A549 (cell line): ENCODE measurements around the gene PM20D1. TPM values are rescaled to one million over a fixed set of nuclear protein-coding genes. Genes with fewer than 3 reads are reported as not detected.
"Not testable (repeated sequence)": the region's sequence is repeated elsewhere in the genome, so short reads cannot be mapped to it uniquely, and the experiment has no call there.

Experiments
- ATAC-seq, 2 experiments: fragments of 200-7000 bp in 1 of 2; fragments of >200 bp in 1 of 2; cut with Nextera tagmentation in 1 of 2; cut with Tn5 transposase in 1 of 2; 3 replicates each; pipeline versions ENCODE4 v1.8.0 to v1.9.1; 2018 to 2020; ENCODE audit warnings: mild to moderate bottlenecking in 1 of 2, moderate library complexity in 1 of 2
- CTCF ChIA-PET: fragments of 300-600 bp; sonication (Branson Sonifier 250); formaldehyde crosslinking; extraction: SDS; loops from one replicate; lab custom pipeline; 2021; ENCODE audit warnings: antibody characterized with exemption, inconsistent platforms; lab: Yijun Ruan, JAX
- POLR2A ChIA-PET: fragments of 350-600 bp; formaldehyde crosslinking; extraction: SDS; loops from one replicate; lab custom pipeline; 2021; ENCODE audit warnings: antibody characterized with exemption, inconsistent platforms; lab: Yijun Ruan, JAX
- DNase-seq, 2 experiments: peaks; one replicate each; pipeline versions ENCODE4 v3.0.0 to v3.0.0-alpha.2; 2011 to 2016; ENCODE audit warnings: low read depth in 1 of 2, low spot score in 1 of 2
- FAIRE-seq: peaks from 2 replicates; lab custom pipeline; 2011; peaks lifted over from hg19 to GRCh38; lab: Jason Lieb, UNC
- H3K27ac ChIP-seq, 2 experiments: fragments of >200 bp; sonication (Bioruptor Twin); formaldehyde crosslinking; 3 replicates each; pipeline ENCODE4 v1.5.1; 2016 to 2017
- H3K4me1 ChIP-seq: fragments of >200 bp; sonication (Bioruptor Twin); formaldehyde crosslinking; 3 replicates; pipeline ENCODE4 v1.6.1; 2016
- H3K4me2 ChIP-seq: fragments of >200 bp; sonication (Bioruptor Twin); formaldehyde crosslinking; 3 replicates; pipeline ENCODE4 v1.6.1; 2016
- H3K4me3 ChIP-seq: fragments of >200 bp; sonication (Bioruptor Twin); formaldehyde crosslinking; 3 replicates; pipeline ENCODE4 v1.5.1; 2016
- H3K9me3 ChIP-seq: fragments of >200 bp; sonication (Bioruptor Twin); formaldehyde crosslinking; 3 replicates; pipeline ENCODE4 v1.6.1; 2016
- BHLHE40 ChIP-seq: IDR thresholded peaks from 2 replicates; pipeline ENCODE4 v1.6.1; 2012; ENCODE audit warnings: low read depth, low read length, inconsistent platforms
- CEBPB ChIP-seq, 2 experiments: fragments of >200 bp in 1 of 2; sonication (Bioruptor Twin) in 1 of 2; formaldehyde crosslinking in 1 of 2; IDR thresholded peaks; 2 replicates each; pipeline ENCODE4 v1.6.1; 2012 to 2016
- CHD2 ChIP-seq: fragments of 150-350 bp; IDR thresholded peaks from 2 replicates; pipeline ENCODE4 v1.6.1; 2014; ENCODE audit warnings: low read length; ENCODE audit not compliant: partially characterized antibody
- FOSL2 ChIP-seq, 2 experiments: fragments of 450-650 bp in 1 of 2; fragments of >200 bp in 1 of 2; sonication (Bioruptor Twin) in 1 of 2; formaldehyde crosslinking; IDR thresholded peaks; 2 replicates each; pipeline versions ENCODE4 v1.5.0 to v1.6.1; 2016 to 2020; ENCODE audit warnings: mild to moderate bottlenecking in 1 of 2, moderate library complexity in 1 of 2
- JUN ChIP-seq, 2 experiments: fragments of >200 bp; sonication (Bioruptor Twin); formaldehyde crosslinking; IDR thresholded peaks; 2 replicates in 1 of 2; 3 replicates in 1 of 2; pipeline ENCODE4 v1.6.1; 2016 to 2017
- KDM5A ChIP-seq: fragments of 200-600 bp; sonication (generic); IDR thresholded peaks from 2 replicates; pipeline ENCODE4 v1.6.1; 2016; ENCODE audit warnings: antibody characterized with exemption, mild to moderate bottlenecking
- NR3C1 ChIP-seq: fragments of >200 bp; sonication (Bioruptor Twin); formaldehyde crosslinking; IDR thresholded peaks from 3 replicates; pipeline ENCODE4 v1.6.1; 2017
- POLR2AphosphoS2 ChIP-seq: conservative IDR thresholded peaks from 2 replicates; pipeline ENCODE4 v1.6.1; 2012; ENCODE audit warnings: low read length, improper control_type of control experiment, inconsistent platforms
- RCOR1 ChIP-seq: fragments of 150-350 bp; IDR thresholded peaks from 2 replicates; pipeline ENCODE4 v1.6.1; 2014; ENCODE audit warnings: antibody characterized with exemption, low read length, low read depth
- RNF2 ChIP-seq: fragments of 200-600 bp; sonication (generic); IDR thresholded peaks from 2 replicates; pipeline ENCODE4 v1.6.1; 2016; ENCODE audit warnings: low read depth, mild to moderate bottlenecking, antibody characterized with exemption, moderate library complexity, borderline replicate concordance
- SREBF2 ChIP-seq: fragments of 450-650 bp; IDR thresholded peaks from 2 replicates; pipeline ENCODE4 v1.6.1; 2014; ENCODE audit warnings: mild to moderate bottlenecking, moderate library complexity
- TFCP2L1 ChIP-seq: fragments of 250-450 bp; sonication (Bioruptor Pico); IDR thresholded peaks from 2 replicates; pipeline ENCODE4 v1.5.0; 2021; ENCODE audit warnings: mild to moderate bottlenecking
- WGBS: methylation state at CpG from one replicate; pipeline ENCODE4 v1.1.6; 2017; ENCODE audit errors: missing lambda C conversion rate; 5-methylcytosine and 5-hydroxymethylcytosine counted together
- polyA plus RNA-seq, 4 experiments: library from polyadenylated mRNA; depleted of rRNA in 3 of 4; stranded (reverse); fragments of >200 nt; fragmentation: RNase III in 1 of 4; extraction: RNeasy Plus Mini Kit Qiagen cat#74134 plus additional on column Dnase treatment in 1 of 4; gene quantifications; 2 replicates in 3 of 4; 3 replicates in 1 of 4; pipeline ENCODE4 v1.2.3, GENCODE V29; 2011 to 2017
- TF ChIP-seq, protein P1 (sequence below): IDR thresholded peaks from 2 replicates; pipeline ENCODE4 v1.6.1; 2012
- TF ChIP-seq, protein P2 (sequence below): fragments of 250-450 bp; sonication (Bioruptor Pico); IDR thresholded peaks from 2 replicates; pipeline ENCODE4 v1.5.0; 2020; ENCODE audit warnings: low read depth, mild to moderate bottlenecking, moderate library complexity
- TF ChIP-seq, protein P3 (sequence below): IDR thresholded peaks from 2 replicates; pipeline ENCODE4 v1.6.1; 2012
- TF ChIP-seq, protein P4 (sequence below): IDR thresholded peaks from 2 replicates; pipeline ENCODE4 v1.6.1; 2012; ENCODE audit warnings: low read depth, borderline replicate concordance

The PM20D1 gene
- polyA plus RNA-seq, 2 of the 4 experiments (the other 2 are of a cell fraction): not detected

DNA sequence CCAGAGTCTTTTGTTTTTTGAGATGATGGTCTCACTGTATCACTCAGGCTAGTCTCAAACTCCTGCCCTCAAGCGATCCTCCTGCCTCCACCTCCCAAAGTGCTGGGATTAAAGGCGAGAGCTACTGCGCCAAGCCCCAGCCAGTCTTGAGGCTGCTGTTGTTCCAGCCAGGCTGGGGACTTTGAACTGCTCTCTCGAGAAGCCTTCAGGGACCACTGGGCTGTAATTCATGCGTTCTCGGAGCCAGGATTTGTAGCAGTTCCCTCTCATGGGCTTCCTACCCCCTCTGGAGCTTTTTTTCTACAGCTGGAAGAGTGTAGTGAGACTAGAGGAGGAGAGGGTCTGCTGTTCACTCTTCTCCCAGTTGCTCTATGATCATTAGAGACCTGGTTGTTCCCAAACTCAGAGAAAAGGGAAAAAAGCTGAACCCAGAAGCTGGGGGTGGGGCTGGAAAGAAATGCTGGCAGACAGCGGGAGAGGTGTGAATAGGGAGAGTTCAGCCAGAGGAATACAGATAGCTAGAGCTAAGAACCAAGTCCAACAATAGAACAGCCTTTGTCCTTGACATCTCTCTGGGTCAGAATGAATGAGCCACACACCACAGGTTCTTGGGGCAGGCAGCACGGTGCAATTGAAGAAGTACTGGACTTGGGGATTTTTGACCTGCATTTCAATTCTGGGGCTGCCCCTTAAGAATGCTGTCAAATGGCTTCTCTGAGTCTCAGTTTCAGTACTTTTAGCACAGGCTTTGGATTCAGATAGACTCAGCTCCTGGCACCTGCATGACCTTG lies 23.7 kb downstream of the PM20D1 start:
- FAIRE-seq: no peak
- H3K4me2 ChIP-seq: no peak overlapping the region
- DNase-seq: no peak
- no peak for ATAC-seq
- H3K27ac ChIP-seq: no peak overlapping the region
- TF ChIP-seq JUN (IDR thresholded peaks at IDR 0.05): no peak
- TF ChIP-seq RNF2: no peak
- TF ChIP-seq BHLHE40: no peak
- no peak for TF ChIP-seq FOSL2 (IDR thresholded peaks at IDR 0.05)
- TF ChIP-seq FOSL2 (CRISPR knock-in tag; IDR thresholded peaks at IDR 0.05): no peak
- no peak for TF ChIP-seq NR3C1
- TF ChIP-seq, protein P1, sequence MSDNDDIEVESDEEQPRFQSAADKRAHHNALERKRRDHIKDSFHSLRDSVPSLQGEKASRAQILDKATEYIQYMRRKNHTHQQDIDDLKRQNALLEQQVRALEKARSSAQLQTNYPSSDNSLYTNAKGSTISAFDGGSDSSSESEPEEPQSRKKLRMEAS: no peak
- TF ChIP-seq, protein P2, sequence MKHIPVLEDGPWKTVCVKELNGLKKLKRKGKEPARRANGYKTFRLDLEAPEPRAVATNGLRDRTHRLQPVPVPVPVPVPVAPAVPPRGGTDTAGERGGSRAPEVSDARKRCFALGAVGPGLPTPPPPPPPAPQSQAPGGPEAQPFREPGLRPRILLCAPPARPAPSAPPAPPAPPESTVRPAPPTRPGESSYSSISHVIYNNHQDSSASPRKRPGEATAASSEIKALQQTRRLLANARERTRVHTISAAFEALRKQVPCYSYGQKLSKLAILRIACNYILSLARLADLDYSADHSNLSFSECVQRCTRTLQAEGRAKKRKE: no peak
- TF ChIP-seq KDM5A: no peak
- no peak for TF ChIP-seq POLR2AphosphoS2
- TF ChIP-seq, protein P3, sequence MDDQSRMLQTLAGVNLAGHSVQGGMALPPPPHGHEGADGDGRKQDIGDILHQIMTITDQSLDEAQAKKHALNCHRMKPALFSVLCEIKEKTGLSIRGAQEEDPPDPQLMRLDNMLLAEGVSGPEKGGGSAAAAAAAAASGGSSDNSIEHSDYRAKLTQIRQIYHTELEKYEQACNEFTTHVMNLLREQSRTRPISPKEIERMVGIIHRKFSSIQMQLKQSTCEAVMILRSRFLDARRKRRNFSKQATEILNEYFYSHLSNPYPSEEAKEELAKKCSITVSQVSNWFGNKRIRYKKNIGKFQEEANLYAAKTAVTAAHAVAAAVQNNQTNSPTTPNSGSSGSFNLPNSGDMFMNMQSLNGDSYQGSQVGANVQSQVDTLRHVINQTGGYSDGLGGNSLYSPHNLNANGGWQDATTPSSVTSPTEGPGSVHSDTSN: no peak
- no peak for TF ChIP-seq CHD2
- TF ChIP-seq, protein P4, sequence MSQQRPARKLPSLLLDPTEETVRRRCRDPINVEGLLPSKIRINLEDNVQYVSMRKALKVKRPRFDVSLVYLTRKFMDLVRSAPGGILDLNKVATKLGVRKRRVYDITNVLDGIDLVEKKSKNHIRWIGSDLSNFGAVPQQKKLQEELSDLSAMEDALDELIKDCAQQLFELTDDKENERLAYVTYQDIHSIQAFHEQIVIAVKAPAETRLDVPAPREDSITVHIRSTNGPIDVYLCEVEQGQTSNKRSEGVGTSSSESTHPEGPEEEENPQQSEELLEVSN: no peak
- TF ChIP-seq CEBPB (IDR thresholded peaks at IDR 0.05): no peak
- 69% methylated on average over 8 of the region's 8 CpGs for WGBS
- H3K4me3 ChIP-seq: no peak overlapping the region
- ChIA-PET POLR2A (no interaction called here), CTCF (interaction anchor here (0.7 to 3.5 kb wide), 5 partner anchors 9 to 280 kb away, joined by 3 to 17 read pairs (median 5); no protein-coding TSS in a partner anchor)
- no peaks in the 10 kb centered on the region for H3K9me3 ChIP-seq
- H3K4me1 ChIP-seq: no peaks in the 10 kb centered on the region

DNA sequence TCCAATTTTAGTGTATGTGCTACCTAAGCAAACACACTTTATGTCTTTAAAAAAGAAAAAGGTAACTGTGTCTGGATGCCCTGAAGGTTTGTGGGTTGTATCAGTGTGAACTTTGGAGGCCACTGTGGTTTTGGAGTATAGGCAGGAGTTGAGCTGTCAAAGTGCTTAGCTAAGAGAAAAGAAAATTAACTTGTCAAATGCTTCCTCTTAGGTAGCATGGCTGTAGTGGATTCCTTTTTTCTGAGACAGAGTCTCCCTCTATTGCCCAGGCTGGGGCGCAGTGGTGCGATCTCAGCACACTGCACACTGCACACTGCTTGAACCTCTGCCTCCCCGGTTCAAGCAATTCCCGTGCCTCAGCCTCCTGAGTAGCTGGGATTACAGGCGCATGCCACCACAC lies 25.8 kb downstream of the PM20D1 start:
- ChIA-PET POLR2A (interaction anchor here (0.7 kb wide), 1 partner anchor 124 kb away, joined by 3 read pairs; no protein-coding TSS in a partner anchor), CTCF (interaction anchor here (1.6 kb wide), 1 partner anchor 153 kb away, joined by 10 read pairs; no protein-coding TSS in a partner anchor)
- Histone ChIP-seq H3K4me3 (no peak overlapping the region), H3K4me2 (no peak overlapping the region), H3K4me1 (no peaks in the 10 kb centered on the region), H3K27ac (no peak overlapping the region), H3K9me3 (no peaks in the 10 kb centered on the region)
- no peak for FAIRE-seq
- TF ChIP-seq, protein P3: no peak
- no peak for TF ChIP-seq RCOR1
- TF ChIP-seq SREBF2: no peak
- no peak for TF ChIP-seq TFCP2L1 (CRISPR knock-in tag)
- TF ChIP-seq CEBPB (IDR thresholded peaks at IDR 0.05): no peak
- no peak for ATAC-seq
- DNase-seq: no peak
- WGBS: 98% methylated on average over 4 of the region's 5 CpGs

DNA sequence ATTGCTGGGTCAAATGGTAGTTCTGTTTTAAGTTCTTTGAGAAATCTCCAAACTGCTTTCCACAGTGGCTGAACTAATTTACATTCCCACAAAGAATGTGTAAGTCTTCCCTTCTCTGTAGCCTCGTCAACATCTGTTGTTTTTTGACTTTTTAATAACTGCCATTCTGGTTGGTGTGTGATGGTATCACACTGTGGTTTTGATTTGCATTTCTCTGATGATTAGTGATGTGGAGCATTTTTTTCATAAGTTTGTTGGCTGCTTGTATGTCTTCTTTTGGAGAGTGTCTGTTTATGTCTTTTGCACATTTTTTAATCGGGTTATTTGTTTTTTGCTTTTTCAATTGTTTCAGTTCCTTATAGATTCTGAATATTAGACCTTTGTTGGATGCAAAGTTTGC lies 26.7 kb downstream of the PM20D1 start:
- FAIRE-seq, H3K4me3 ChIP-seq, ATAC-seq, H3K4me1 ChIP-seq, H3K4me2 ChIP-seq, DNase-seq, POLR2A ChIA-PET, H3K9me3 ChIP-seq, H3K27ac ChIP-seq, CTCF ChIA-PET: not testable (repeated sequence)
- WGBS: 84% methylated on average over 2 of the region's 2 CpGs
